ENCODE data around the gene TRMT10C. TPM values are rescaled to one million over a fixed set of nuclear protein-coding genes. Genes with fewer than 3 reads are reported as not detected.

The TRMT10C gene
- total and polyA plus RNA-seq, 9 of the 15 experiments (the other 6 are each of a cell fraction or from before 2014, with no cell fraction given), result 48.6 to 106 (median 63.9) TPM

DNA sequence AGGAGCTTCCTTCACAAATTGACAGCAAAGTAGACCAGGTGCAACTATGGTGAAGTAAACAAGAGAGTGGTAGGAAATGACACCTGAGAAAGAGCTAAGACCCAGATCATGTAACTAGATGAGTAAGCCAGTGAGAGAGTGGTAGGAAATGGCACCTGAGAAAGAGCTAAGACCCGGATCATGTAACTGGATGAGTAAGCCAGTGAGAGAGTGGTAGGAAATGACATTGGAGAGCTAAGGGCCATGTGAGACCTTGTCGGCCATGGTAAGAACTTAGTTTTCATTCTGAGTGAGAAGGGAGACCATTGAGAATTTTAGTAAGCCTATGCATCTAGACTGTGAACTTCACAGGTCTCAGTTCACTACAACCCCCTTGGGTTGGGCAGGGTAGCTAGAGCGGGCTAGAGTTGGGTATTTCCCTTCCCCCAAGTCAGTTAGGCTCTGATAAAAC is 43.2 kb upstream of the TRMT10C start (continued):
- TF ChIP-seq, protein P1, sequence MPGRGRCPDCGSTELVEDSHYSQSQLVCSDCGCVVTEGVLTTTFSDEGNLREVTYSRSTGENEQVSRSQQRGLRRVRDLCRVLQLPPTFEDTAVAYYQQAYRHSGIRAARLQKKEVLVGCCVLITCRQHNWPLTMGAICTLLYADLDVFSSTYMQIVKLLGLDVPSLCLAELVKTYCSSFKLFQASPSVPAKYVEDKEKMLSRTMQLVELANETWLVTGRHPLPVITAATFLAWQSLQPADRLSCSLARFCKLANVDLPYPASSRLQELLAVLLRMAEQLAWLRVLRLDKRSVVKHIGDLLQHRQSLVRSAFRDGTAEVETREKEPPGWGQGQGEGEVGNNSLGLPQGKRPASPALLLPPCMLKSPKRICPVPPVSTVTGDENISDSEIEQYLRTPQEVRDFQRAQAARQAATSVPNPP (IDR thresholded peaks at IDR 0.05; ENCODE audit: borderline replicate concordance, insufficient read depth, insufficient read length), result no peak
- TF ChIP-seq ZKSCAN8 (CRISPR knock-in tag; IDR thresholded peaks at IDR 0.05) (no peak), MBD2 (IDR thresholded peaks at IDR 0.05; ENCODE audit: borderline replicate concordance, low read depth) (no peak), YY1 (IDR thresholded peaks at IDR 0.05; ENCODE audit: borderline replicate concordance in 1 of 3, control insufficient read depth in 1 of 3, extremely low read depth in 1 of 3, insufficient read depth in 3 of 3, insufficient read length in 1 of 3, insufficient replicate concordance in 2 of 3, low read depth in 1 of 3, low read length in 2 of 3) (peak in 2 of 3 experiments; percentile 33 to 55), EHMT2 (IDR thresholded peaks at IDR 0.05) (0 out of 2 replicates have a peak, but pooled peaks have one; percentile 45), DPF2 (IDR thresholded peaks at IDR 0.05) (0 out of 2 replicates have a peak, but pooled peaks have one; percentile 20), CBX3 (IDR thresholded peaks at IDR 0.05; ENCODE audit: borderline replicate concordance in 1 of 2, low read length in 2 of 2) (peak in 1 of 2 experiments; percentile 45; a peak in 1 of 3 replicates), JUND (IDR thresholded peaks at IDR 0.05; ENCODE audit: borderline replicate concordance, low read depth, low read length) (peak; percentile 52; the same call in 1 of the 2 replicates), JUND (tag; IDR thresholded peaks at IDR 0.05; ENCODE audit: borderline replicate concordance, low read depth, low read length) (peak; percentile 38; the same call in 1 of the 3 replicates), FOXK2 (conservative IDR thresholded peaks at IDR 0.05 in 1 of 2, IDR thresholded peaks at IDR 0.05 in 1 of 2; ENCODE audit: low read depth in 2 of 2) (peak in 1 of 2 experiments; percentile 42; a peak in 1 of 4 replicates)
- TF ChIP-seq, protein P2, sequence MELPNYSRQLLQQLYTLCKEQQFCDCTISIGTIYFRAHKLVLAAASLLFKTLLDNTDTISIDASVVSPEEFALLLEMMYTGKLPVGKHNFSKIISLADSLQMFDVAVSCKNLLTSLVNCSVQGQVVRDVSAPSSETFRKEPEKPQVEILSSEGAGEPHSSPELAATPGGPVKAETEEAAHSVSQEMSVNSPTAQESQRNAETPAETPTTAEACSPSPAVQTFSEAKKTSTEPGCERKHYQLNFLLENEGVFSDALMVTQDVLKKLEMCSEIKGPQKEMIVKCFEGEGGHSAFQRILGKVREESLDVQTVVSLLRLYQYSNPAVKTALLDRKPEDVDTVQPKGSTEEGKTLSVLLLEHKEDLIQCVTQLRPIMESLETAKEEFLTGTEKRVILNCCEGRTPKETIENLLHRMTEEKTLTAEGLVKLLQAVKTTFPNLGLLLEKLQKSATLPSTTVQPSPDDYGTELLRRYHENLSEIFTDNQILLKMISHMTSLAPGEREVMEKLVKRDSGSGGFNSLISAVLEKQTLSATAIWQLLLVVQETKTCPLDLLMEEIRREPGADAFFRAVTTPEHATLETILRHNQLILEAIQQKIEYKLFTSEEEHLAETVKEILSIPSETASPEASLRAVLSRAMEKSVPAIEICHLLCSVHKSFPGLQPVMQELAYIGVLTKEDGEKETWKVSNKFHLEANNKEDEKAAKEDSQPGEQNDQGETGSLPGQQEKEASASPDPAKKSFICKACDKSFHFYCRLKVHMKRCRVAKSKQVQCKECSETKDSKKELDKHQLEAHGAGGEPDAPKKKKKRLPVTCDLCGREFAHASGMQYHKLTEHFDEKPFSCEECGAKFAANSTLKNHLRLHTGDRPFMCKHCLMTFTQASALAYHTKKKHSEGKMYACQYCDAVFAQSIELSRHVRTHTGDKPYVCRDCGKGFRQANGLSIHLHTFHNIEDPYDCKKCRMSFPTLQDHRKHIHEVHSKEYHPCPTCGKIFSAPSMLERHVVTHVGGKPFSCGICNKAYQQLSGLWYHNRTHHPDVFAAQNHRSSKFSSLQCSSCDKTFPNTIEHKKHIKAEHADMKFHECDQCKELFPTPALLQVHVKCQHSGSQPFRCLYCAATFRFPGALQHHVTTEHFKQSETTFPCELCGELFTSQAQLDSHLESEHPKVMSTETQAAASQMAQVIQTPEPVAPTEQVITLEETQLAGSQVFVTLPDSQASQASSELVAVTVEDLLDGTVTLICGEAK (IDR thresholded peaks at IDR 0.05), result no peak
- TF ChIP-seq, protein P2 (CRISPR knock-in tag; IDR thresholded peaks at IDR 0.05), result no peak
- TF ChIP-seq, protein P3, sequence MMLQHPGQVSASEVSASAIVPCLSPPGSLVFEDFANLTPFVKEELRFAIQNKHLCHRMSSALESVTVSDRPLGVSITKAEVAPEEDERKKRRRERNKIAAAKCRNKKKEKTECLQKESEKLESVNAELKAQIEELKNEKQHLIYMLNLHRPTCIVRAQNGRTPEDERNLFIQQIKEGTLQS (IDR thresholded peaks at IDR 0.05), result peak; percentile 60; the same call in 1 of the 2 replicates
- TF ChIP-seq, protein P3 (CRISPR knock-in tag; conservative IDR thresholded peaks at IDR 0.05), result no peak
- TF ChIP-seq, protein P4, sequence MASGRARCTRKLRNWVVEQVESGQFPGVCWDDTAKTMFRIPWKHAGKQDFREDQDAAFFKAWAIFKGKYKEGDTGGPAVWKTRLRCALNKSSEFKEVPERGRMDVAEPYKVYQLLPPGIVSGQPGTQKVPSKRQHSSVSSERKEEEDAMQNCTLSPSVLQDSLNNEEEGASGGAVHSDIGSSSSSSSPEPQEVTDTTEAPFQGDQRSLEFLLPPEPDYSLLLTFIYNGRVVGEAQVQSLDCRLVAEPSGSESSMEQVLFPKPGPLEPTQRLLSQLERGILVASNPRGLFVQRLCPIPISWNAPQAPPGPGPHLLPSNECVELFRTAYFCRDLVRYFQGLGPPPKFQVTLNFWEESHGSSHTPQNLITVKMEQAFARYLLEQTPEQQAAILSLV (tag; IDR thresholded peaks at IDR 0.05), result 0 out of 2 replicates have a peak, but pooled peaks have one; percentile 11
